ENCODE results near the gene POFUT1. TPM values are rescaled to one million over a fixed set of nuclear protein-coding genes. Genes with fewer than 3 reads are reported as not detected.

POFUT1 gene
- total RNA-seq (48.1 and 51.4 TPM in 2 replicates), polyA plus RNA-seq (29.0 and 30.9 TPM in 2 replicates), polyA minus RNA-seq (39.5 and 43.7 TPM in 2 replicates), Bru-seq, nascent RNA (percentile 71 among the genes with signal in this experiment), BruChase-seq, experiment 1, labeled RNA remaining after a 6-hour chase (percentile 85 among the genes with signal in this experiment), BruChase-seq, experiment 2, labeled RNA remaining after a 2-hour chase (percentile 72 among the genes with signal in this experiment)
- 35.4 and 35.7 TPM in 2 replicates for polyA plus RNA-seq (2011; cell fraction: cytosol; rRNA removed)
- 21.0 and 23.0 TPM in 2 replicates for polyA plus RNA-seq (2011; cell fraction: nucleus; rRNA removed)
- 39.6 and 45.7 TPM in 2 replicates for polyA plus RNA-seq (2012)
- polyA minus RNA-seq (2011; cell fraction: cytosol; rRNA and poly(A)+ RNA removed) = 20.0 TPM
- polyA minus RNA-seq (2011; cell fraction: nucleus; rRNA and poly(A)+ RNA removed) = 13.8 and 18.7 TPM in 2 replicates
- long read RNA-seq, full-length matches to known transcripts = 71 of 83 reads
- long read RNA-seq, partial matches to known transcripts = 6 of 83 reads
- long read RNA-seq, other reads (novel, unspliced or antisense) = 6 of 83 reads

GRCh38 chr20:32207626-32208498 lies at the start of gene POFUT1, which contains the start of gene PLAGL2:
Gene POFUT1, plus strand, starts transcription at chr20:32207880. Its CDS starts 62 bp downstream, at chr20:32207942.
Gene PLAGL2, minus strand, starts transcription at chr20:32207743. Its CDS starts 5,565 bp downstream, at chr20:32202178.
- Histone ChIP-seq H2AFZ (ENCODE audit: low read depth, low read length) (peak within 1 kb of the TSS; percentile 64), H3K4me3 (replicated peaks in 1 of 3; ENCODE audit: insufficient read depth in 1 of 3, low read depth in 1 of 3, low read length in 3 of 3) (peak within 1 kb of the TSS; percentile 38 to 81 (median 76)), H3K9me1 (replicated peaks; ENCODE audit: control insufficient read depth, extremely low read depth, insufficient read depth, low read length) (no peaks in the 10 kb centered on the region), H3K27ac (ENCODE audit: insufficient read depth, low read depth, low read length) (peak within 1 kb of the TSS; percentile 45), H3K9me3 (replicated peaks; ENCODE audit: control insufficient read depth, insufficient read depth, low read length) (no peaks in the 10 kb centered on the region), H3K36me3 (ENCODE audit: control insufficient read depth in 2 of 2, extremely low read depth in 1 of 2, insufficient read depth in 2 of 2, low read length in 2 of 2) (peaks cover 4 to 11% of the 10 kb centered on the region in 2 experiments), H3K4me1 (ENCODE audit: control insufficient read depth, extremely low read depth, insufficient read depth, low read length) (peaks cover 21% of the 10 kb centered on the region), H3K79me2 (ENCODE audit: control insufficient read depth, insufficient read depth, low read length) (peaks cover 72% of the 10 kb centered on the region), H3K9ac (replicated peaks; ENCODE audit: extremely low read depth, insufficient read depth, low read length) (peak within 1 kb of the TSS; percentile 76), H4K20me1 (replicated peaks; ENCODE audit: control insufficient read depth, extremely low read depth, insufficient read depth, low read length) (no peaks in the 10 kb centered on the region), H3K27me3 (ENCODE audit: control insufficient read depth in 2 of 2, insufficient read depth in 2 of 2, low read length in 2 of 2) (no peaks in the 10 kb centered on the region), H3K4me2 (ENCODE audit: insufficient read depth, low read length) (peak within 1 kb of the TSS; percentile 95)
- BruUV-seq (replicated peaks) = TSS peak; percentile 67
- CTCF ChIA-PET = no interaction called here
- POLR2A ChIA-PET = no interaction called here
- dilution Hi-C loops (cut with MboI; ENCODE audit: extremely low pct_ligation_motif_present, low sequenced_read_pairs) = no loop called here
- DNase-seq (ENCODE audit: low read depth, low spot score) (peak; percentile 79), FAIRE-seq (peak; percentile 77)
- TF ChIP-seq EZH2 (IDR thresholded peaks at IDR 0.05; ENCODE audit: borderline replicate concordance, low read depth, low read length, severe bottlenecking) (no peak), POLR2A (IDR thresholded peaks at IDR 0.05; ENCODE audit: low read depth, low read length) (peak; percentile 95), POLR2AphosphoS5 (IDR thresholded peaks at IDR 0.05; ENCODE audit: insufficient read depth, low read depth, low read length) (peak; percentile 94), CTCF (IDR thresholded peaks at IDR 0.05; ENCODE audit: extremely low read depth in 1 of 2, insufficient read depth in 1 of 2, low read depth in 1 of 2, low read length in 2 of 2) (peak; percentile 13 to 34), JUN (IDR thresholded peaks at IDR 0.05; ENCODE audit: borderline replicate concordance, insufficient read depth, insufficient read length, low read depth) (no peak), MYC (IDR thresholded peaks at IDR 0.05; ENCODE audit: low read depth, low read length) (no peak), MAX (IDR thresholded peaks at IDR 0.05; ENCODE audit: insufficient read depth, insufficient read length) (no peak)
- intact Hi-C loops (cut with micrococcal nuclease) = loop anchor here (1.0 to 5.0 kb wide), 3 partner anchors 150 to 444 kb away; partner anchors contain the start of gene ASXL1
